Hematopoietic multipotent progenitor cell treated with erythropoietin and hydrocortisone succinate and interleukin-3 and kit ligand, for 17 days (in vitro differentiated cells): ENCODE results near the gene KCTD19.
"Not testable (repeated sequence)": the region's sequence is repeated elsewhere in the genome, so short reads cannot be mapped to it uniquely, and the experiment has no call there.

Experiments used
- DNase-seq: peaks from one replicate; pipeline ENCODE4 v3.0.0-alpha.2; 2015; ENCODE audit warnings: low spot score

The KCTD19 gene

GRCh38 chr16:67326472-67327309 is at the start of gene KCTD19, which contains the start of gene LRRC36:
TSS of gene KCTD19 (minus strand) at chr16:67326741. CDS start at chr16:67326707, 34 bp downstream.
TSS of gene LRRC36 (plus strand) at chr16:67326815. CDS start at chr16:67326863, 48 bp downstream.
- no peak for DNase-seq

GRCh38 chr16:67376012-67376411 is 49.5 kb upstream of the KCTD19 start:
- DNase-seq, result not testable (repeated sequence)

GRCh38 chr16:67372664-67373063 is 46.1 kb upstream of the KCTD19 start:
- peak; percentile 16 for DNase-seq

GRCh38 chr16:67370661-67371060 is 44.1 kb upstream of the KCTD19 start:
- DNase-seq, result no peak

- no peak for DNase-seq
Measured at GRCh38 chr16:67364600-67365235, 38.2 kb upstream of the KCTD19 start.

GRCh38 chr16:67361038-67361437 is 34.5 kb upstream of the KCTD19 start:
- no peak for DNase-seq

GRCh38 chr16:67359540-67360269 is 33.2 kb upstream of the KCTD19 start:
- DNase-seq, result not testable (repeated sequence)

GRCh38 chr16:67357561-67357960 is 31.0 kb upstream of the KCTD19 start:
- no peak for DNase-seq

GRCh38 chr16:67356396-67356795 is 29.9 kb upstream of the KCTD19 start:
- DNase-seq, result no peak

GRCh38 chr16:67352463-67352862 is 25.9 kb upstream of the KCTD19 start:
- not testable (repeated sequence) for DNase-seq

GRCh38 chr16:67350324-67350723 is 23.8 kb upstream of the KCTD19 start:
- no peak for DNase-seq

- DNase-seq, result peak; percentile 33
Measured at GRCh38 chr16:67349172-67349571, 22.6 kb upstream of the KCTD19 start.

GRCh38 chr16:67346341-67346740 is 19.8 kb upstream of the KCTD19 start:
- DNase-seq, result no peak

- no peak for DNase-seq
Measured at GRCh38 chr16:67345401-67345800, 18.9 kb upstream of the KCTD19 start.

- DNase-seq, result no peak
Measured at GRCh38 chr16:67342616-67343015, 16.1 kb upstream of the KCTD19 start.

GRCh38 chr16:67341250-67341649 is 14.7 kb upstream of the KCTD19 start:
- no peak for DNase-seq

GRCh38 chr16:67339453-67339852 is 12.9 kb upstream of the KCTD19 start:
- DNase-seq, result no peak

GRCh38 chr16:67336648-67337047 is 10.1 kb upstream of the KCTD19 start:
- DNase-seq, result no peak

GRCh38 chr16:67336116-67336515 is 9.6 kb upstream of the KCTD19 start:
- DNase-seq, result no peak

- no peak for DNase-seq
Measured at GRCh38 chr16:67333315-67333714, 6.8 kb upstream of the KCTD19 start.

- DNase-seq, result no peak
Measured at GRCh38 chr16:67329901-67330300, 3.4 kb upstream of the KCTD19 start.

GRCh38 chr16:67327743-67328142 is 1.2 kb upstream of the KCTD19 start:
- DNase-seq, result no peak

GRCh38 chr16:67326115-67326471 is 448 bp downstream of the KCTD19 start:
- DNase-seq, result no peak
